Activated T-cell treated with anti-CD3 and anti-CD28 coated beads for 1 hour (primary cell): ENCODE data around the gene GPR135.
"Not testable (repeated sequence)": the region's sequence is repeated elsewhere in the genome, so short reads cannot be mapped to it uniquely, and the experiment has no call there.

Source experiments
- DNase-seq: peaks from one replicate; pipeline ENCODE4 v3.0.0-alpha.2; 2020; ENCODE audit warnings: low read depth

GPR135 gene

DNA sequence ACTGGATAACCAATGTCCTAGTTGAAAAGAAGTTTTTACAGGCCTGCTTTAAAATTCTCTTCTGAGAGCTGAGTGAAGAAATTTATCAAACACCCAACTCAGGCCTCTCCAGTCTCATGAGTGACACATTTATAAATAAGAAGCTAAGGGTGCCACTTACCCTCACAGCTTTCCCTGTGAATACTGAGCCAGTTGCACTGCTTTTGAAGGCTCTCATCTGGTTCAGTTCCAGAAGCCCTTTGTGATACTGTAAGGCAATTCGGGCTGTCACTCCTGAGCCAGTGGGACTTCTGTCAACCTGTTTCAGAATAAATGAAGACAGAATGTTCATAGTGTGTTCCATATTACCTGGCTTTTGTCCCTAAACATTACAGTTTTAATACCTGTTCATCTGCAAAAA lies 10.5 kb upstream of the GPR135 start:
- no peak for DNase-seq

DNA sequence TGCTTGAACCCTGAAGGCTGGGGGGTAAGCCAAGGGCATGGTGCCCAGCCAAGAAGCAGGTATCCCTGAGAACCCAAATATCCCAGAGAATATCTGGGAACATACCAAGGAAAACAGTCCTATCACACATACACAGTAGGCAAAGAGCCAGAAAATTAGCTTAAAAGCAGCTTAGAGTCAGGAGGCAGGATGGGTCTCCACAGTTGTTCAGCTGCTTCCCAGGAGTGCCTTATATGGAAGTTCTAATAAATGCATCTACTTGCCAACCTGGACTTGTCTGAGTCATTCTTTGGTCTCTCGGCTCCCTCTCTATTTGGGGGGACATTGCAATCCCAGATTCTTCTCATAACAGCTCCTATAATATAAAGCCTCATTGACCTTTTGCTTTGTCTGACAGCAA lies 9.0 kb upstream of the GPR135 start:
- no peak for DNase-seq

DNA sequence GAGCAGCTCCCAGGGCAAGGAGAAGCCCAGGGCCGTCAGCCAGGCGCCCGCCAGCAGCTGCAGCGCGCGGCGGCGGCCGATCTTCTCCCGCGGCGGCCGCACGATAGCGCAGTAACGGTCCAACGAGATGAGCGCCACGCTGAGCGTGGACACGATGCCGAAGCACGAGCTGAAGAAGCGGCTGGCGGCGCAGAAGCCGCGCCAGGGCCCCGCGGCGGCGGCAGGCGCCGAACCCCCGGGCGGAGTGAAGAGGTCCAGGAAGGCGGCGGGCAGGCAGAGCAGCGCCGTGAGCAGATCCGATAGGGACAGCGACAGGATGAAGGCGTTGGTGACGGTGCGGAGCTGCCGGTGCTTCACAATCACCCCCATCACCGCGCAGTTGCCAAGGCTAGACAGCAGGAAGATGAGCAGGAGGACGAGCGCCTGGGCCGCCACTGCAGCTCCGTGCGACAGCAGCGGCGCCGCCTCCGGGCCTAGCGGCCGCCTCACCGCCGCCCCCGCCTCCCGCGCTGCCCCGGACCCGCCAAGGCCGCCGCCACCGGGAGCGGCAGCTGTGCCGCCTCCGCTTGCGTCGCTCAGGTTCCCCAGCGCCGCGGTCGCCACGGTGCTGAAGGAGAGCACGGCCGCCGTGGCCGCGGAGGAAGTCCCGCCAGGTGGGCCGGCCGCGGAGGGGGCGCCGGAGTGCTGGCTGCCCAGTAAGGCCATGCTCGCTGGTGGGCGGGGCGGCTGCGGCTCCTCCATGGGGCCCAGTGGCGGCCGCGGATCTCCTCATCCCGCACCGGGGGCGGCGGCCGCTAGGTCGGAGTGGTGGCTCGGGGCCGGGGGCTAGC lies 479 bp downstream of the GPR135 start:
- peak; percentile 19 for DNase-seq

DNA sequence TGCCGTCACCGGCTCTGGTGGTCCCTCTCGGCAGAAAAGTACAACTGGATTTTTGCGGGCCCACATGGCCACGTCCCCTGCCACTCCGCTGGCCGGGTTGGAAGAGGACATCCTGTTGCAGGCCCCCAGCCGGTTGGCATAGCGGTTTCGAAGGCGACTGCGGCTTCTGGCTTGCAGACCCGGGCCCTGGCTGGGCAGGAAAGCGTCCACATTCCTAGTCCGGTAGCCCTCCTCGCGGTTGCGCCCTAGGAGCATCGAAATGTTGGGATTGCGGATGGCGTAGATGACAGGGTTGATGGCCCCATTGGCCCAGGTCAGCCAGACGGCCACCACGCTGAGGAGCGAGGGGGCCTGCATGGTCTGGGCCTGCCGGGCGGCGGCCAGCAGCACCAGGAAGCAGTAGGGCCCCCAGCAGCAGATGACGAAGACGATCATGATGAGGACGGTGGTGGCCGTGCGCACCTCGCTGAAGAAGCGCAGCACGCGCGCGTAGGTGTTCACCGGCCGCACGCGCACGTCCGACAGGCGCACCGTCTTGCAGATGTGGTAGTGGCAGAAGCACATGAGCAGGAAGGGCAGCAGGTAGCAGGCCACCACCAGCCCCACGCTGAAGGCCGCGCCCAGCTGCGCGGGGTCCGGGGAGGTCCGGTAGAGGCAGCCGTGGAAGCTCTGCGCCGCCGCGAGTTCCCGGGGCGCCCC lies 1.2 kb downstream of the GPR135 start:
- DNase-seq = no peak

DNA sequence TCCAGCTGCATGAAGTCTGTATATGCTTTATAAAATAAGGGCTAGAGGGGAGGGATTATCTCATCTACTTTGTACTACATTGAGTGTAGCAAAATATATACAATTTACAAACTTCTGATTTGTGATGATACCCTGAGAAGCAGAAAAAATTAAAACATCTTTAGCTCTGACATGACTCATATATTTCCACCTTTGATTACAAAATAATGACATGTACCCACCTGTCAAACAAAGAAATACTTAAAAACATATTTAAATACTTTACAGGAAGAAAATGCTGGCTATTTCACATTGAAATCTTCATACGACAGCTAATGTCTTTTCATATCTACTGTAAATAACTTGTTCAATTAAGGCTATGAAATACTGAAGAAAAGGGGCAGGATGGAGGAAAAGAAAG lies 3.3 kb downstream of the GPR135 start:
- no peak for DNase-seq

DNA sequence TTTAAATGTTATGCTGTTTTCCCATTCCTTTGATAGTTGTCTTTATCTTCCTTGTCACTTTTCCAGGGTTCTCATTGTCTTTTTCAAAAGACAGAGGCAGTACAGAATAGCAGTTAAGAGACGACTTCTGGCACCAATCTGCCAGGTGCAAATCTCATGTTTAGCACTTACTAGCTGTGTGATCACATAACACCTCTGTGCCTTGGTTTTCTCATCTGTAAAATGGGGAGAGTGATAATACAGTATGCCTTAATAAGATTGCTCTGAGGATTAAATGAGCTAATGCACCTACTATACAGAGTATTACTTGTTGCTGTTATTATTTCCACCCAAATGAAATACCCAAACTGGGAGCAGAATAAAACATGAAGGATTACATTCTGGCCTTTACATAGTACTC lies 4.8 kb downstream of the GPR135 start:
- no peak for DNase-seq

DNA sequence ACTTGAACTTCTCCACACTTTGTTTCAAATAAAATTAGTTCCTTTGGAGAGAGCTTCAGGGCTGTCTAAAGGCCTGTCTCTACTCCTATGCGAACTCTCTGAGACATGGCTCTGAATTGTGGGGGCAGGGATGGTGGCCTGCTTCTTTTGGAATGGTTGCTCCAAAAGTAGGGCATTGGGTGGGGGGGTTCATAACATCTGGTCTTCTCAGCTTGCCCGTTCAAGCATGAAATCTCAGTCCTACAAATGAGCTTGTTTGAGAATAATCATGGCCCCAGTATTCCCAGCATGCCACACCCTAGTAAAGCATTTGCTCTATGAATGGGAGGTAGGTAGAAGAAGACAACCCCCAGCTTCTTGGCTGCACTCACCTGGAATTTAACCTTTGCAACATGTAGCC lies 6.7 kb downstream of the GPR135 start:
- no peak for DNase-seq

DNA sequence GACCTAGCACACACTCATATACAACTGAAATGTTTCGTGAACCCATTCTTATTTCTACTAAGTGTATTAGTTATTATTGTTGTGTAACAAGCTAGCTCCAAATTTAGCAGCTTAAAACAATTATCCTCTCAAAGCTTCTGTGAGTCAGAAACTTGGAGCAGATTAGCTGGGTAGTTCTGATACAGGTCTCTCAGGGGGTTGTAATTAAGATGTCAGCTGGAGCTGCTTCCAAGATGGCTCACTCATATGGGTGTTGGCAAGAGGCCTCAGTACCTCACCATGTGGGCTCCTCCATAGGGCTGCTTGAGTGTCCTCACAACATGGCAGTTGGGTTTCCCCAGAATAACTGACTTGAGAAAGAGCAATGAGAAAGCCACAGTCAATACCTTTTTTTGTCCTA lies 9.8 kb downstream of the GPR135 start:
- no peak for DNase-seq

DNA sequence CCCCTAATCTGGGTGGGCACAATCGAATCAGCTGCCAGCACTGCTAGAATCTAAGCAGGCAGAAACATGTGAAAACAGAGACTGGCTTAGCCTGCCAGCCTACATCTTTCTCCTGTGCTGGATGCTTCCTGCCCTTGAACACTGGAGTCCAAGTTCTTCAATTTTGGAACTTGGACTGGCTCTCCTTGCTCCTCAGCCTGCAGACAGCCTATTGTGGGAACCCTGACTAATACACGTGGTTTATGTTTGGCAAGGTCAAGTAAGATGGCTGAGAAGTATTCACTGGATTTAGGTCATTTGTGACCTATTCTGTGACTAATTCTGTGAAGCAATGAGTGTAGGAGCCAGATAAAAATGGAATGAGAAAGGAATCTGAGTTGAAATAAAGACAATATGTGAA lies 11.0 kb downstream of the GPR135 start:
- DNase-seq = no peak

DNA sequence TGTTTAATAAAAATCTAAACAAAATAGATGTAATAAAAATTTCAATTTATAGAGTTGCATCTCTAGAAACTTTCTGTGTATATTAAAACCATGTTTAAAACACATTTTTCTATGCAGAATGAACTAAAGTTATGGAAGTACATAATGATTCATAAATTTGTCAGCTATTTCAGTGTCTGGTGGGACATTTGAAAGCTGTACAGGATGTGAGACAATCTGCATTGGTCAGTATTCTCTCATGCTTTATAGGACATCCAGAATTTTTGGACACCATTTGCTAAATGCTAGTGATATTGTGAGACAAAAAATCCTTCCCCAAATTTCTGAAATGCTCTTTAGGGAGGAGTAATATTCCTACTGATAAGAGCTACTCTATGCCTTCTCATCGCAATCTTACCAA lies 13.3 kb downstream of the GPR135 start:
- no peak for DNase-seq

DNA sequence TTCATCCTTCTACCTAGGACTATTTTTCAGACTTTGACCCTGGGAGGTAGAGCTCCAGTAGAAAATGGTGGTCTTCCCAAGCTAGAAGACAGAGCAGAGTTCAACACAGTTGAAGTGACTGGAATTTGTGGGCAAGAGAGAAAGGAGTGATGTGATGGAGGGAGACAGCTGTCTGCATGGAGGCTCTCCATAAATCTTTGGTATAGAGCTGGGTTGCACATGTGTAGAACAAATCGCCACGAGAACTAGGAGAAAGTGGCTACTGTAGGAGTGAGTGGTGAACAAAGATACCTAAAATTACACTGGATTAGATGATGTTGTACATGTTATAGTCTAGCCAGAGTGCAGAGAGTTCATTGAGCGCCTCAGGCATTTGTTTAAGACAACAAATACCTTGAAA lies 14.5 kb downstream of the GPR135 start:
- DNase-seq = no peak

DNA sequence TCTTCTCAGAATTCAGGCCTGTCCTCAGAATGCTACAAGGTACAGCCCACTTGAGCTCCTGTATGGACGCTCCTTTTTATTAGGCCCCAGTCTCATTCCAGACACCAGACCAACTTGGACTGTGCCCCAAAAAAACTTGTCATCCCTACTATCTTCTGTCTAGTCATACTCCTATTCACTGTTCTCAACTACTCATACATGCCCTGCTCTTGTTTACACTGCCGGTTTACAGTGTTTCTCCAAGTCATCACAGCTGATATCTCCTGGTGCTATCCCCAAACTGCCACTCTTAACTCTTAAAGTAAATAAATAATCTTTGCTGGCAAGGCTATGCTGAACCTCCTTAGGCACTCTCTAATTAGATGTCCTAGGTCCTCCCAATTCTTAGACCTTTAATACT lies 16.5 kb downstream of the GPR135 start:
- DNase-seq = not testable (repeated sequence)

DNA sequence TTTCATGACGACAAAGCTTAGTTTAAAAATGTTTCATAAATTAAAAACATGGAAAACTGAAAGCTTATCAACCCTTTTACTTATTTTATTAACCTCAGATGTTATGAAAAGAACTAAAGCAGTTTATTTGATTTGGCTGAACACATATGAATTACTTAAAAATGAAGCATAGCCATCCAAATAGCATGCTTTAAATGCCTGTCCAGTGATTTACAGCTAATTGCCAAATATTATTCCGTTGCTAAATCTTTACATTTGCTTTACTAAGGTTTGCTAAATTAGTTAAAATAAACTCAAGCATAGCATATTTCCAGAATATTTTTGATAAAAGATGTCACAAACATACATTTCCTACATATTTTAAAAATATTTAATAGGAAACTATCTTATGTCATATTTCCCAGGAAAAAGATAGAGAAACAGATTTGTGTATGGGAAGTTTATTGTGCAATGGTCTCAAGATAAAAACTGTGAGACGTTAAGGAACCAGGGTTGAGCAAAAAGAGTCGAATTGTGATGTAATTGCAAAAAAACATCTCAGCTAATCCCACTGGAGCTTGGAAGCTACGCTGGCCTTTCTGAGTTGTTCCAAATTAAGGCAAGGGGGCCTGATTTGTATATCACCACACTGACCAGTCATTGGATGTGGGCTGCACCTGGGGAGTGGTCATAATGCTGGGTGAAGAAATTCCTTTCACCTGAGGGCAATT lies 25.8 kb downstream of the GPR135 start:
- DNase-seq = no peak

DNA sequence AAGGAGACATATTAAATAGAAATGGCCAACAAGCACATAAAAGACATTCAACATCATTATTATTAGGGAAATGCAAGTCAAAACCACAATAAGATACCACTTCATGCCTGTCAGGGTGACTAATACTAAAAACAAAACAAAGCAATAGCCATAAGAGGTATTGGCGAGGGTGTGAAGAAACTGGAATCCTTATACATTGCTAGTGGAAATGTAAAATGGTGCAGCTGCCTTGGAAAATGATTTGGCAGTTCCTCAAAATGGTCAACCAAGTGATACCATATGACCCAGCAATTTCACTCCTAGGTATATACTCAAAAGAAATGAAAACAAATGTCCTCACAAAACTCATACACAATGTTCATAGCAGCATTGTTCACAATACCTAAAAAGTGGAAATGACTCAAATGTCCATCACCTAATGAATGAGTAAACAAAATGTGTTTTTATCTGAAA lies 27.0 kb downstream of the GPR135 start:
- no peak for DNase-seq

DNA sequence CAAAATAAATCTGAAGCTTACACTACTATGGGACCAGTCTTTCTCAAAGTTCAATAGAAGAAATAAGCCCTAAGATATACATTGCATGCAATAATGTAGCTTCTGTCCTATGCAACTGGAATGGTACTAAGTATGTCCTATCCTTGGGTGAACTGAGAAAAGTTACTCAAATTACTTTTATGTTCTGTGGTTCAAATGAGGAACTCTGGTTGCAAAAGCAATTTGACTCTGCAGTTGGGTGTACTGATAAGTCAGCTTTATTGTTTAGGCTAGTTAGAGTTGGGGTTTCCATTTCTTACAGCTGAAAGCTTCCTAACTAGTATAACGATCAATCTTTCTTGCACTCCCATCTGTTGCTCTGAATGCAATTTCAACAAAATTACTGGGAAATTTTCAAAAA lies 29.2 kb downstream of the GPR135 start:
- no peak for DNase-seq

DNA sequence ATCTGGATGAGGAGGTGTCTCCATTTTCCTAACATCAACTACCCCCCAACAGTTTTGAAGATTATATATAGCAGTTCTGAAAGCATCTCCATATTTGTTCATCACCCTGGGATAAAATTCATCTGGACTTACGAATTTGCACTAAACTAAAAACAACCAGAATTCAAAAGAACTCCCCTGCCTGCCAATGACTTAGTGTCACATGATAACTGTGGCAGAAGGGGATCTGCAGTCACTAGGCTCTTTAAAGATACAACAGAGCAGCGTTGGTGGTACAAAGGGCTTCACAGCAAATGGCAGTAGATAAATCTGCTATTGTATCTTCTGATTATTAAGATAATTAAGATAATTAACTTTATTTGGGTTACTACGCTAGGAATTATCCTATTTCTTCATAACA lies 30.1 kb downstream of the GPR135 start:
- no peak for DNase-seq

DNA sequence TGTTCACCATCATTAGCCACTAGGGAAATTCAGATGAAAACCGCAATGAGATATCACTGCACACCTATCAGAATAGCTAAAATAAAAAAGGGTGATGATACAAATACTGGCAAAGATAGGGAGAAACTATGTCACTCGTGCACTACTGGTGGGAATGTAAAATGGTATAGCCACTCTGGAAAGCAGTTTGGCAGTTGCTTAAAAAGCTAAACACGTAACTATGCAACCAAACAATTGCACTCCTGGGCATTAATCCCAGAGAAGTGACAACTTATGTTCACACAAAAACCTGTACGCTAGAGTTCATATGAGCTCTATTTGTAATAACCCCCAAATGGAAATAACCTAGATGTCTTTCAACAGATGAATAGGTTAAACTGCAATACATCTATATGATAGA lies 35.4 kb downstream of the GPR135 start:
- no peak for DNase-seq

DNA sequence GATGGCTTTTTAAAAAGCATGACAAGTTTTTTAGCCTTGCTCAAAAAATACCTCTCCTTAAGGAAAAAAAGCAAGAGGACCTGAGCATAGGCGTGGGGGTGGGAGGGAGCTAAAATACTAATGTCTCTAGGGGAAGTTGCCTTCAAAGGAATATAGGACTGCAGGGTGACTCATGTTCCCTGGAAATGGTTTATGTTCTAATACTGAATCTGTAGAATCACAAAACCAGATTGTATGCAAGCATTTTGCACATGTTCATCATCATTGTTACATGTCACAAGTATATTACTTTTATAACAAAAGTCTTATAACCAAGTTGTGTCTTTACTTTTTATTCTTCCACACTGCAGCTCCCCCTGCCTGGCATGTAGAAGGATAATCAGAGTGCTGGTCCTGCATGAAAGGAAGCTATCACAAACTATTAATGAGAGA lies 36.6 kb downstream of the GPR135 start:
- DNase-seq = no peak

DNA sequence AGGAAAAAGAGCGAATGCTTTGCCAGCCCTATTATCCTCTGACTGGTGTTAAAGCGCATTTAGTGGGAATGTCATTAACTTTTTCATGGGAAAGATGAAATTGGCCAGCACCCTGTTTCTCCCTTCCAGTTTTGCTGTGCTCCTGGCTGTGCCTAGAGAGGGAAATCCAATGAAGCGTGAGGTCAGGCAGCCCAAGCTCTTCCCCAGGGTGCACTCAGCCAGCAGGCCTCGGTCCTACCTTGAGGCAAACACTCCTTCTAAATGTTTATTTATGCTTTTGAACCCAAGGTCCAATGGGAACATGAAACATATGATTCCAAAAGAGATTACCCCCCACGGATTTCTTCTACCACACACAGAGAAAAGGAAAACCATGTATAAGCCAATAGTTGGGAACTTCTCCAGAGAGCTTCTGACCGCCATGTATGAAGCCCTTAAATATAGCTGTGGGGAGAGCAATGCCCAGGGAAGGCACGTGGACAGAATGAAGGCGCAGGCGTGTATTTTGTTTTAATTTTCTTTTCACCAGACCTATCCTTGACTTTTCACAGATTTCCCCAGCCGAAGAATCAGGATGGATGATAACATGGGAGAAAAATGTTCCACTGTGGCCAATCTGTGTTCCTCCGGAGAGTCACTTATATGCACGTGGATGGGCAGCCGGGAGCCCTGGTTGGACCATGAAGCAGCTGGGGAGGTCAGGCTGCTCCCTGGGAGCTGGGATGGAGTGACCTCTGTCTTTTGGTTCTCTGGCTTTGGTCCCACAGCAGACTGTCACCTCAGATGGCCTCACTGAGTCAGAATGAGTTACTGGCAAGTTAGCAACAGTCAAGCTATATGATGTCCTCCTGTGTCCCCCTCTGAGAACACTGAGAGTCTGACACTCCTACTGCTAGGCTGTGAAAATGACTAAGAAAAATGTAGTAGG lies 37.3 kb downstream of the GPR135 start:
- DNase-seq = no peak

DNA sequence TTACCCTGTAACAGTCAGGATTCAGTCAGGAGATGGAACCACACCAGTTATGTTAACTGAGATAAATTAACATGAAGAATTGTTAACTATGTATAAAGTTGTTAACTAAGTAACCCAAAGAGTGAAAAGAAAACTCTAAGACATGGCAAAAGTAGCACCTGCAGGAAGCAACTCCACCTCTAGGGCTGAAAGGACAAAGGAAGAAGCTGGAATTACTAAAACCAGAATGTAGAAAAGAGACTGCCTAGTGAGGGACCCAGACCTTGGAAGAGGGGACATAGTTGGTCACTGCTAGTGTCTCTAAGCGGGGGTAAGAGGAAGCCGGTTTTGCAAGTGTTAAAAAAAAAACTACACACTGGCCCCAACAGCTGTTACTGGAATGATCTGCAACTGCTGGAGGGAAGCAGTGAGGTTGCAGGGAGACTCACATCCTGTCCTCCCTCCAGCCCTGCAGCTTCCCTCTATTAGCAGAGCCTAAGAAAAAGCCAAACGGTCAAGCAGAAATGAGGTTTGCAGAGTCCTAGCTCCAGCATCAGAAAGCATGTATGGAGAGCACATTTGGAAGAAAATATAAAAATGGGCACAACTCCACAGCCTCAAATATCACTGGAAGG lies 39.8 kb downstream of the GPR135 start:
- no peak for DNase-seq

DNA sequence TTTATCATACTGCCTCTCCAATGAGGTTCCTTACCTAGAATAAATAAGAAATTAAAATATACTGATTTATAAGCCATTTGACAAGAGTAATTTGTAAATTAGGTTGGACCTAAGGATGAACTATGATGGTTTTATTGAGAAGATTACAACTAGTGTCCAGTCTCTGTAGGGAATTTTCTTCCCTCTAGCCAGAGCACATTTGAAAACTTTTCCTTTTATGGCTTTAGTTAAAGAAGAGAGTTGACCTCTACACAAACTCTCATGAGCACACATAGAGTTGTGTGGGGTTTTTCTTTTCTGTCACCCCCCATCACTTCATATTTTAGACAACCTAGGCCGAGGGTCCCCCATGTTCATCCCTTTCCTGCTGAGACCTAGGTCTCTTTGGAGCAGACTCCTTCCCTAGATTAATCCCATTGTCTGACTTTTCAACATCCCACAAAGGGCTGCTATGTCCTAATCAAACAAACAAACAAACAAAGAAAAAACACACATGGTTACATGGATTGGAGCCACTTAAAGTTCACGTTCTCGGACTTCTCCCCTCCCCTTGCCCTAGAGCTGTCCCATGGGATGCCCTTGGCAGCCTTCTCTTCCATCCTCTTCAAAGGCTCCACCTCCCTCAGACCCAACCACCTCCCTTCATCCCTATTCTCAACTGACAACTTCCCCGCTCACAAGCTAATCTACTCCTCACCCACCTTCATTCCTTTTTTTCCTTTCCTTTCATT lies 40.7 kb downstream of the GPR135 start:
- DNase-seq = no peak
